Stimulated activated CD8-positive, alpha-beta memory T cell treated with anti-CD3 and anti-CD28 coated beads, Interleukin-15, amount 100 ng/mL, for 1 hour (primary cell): ENCODE results near the gene LPP.
"Not testable (repeated sequence)": the region's sequence is repeated elsewhere in the genome, so short reads cannot be mapped to it uniquely, and the experiment has no call there.

Experiments
- DNase-seq: peaks from one replicate; pipeline ENCODE4 v3.0.0-alpha.2; 2020; ENCODE audit warnings: low read depth

Gene LPP

GRCh38 chr3:188437926-188438325, 284.0 kb downstream of the LPP start:
- no peak for DNase-seq

DNA sequence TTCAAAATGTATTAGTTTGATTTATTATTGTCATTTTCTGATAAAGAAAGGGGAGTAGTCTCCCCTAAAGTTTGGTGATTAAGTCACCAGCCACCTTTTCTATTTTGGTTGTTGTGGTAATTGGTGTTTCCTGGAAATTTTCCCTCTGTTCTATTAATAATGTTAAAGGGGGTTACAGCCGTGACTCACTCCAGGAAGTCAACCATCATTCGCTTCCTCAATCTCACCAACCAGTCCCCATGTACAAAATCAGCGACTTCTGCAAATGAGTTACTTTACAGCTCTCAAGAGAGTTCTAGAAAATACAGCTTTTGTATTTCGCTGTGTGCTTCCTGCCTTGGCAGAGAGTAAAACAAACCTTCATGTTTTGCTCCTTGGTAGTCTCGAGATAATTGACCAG, 285.1 kb downstream of the LPP start:
- no peak for DNase-seq

DNA sequence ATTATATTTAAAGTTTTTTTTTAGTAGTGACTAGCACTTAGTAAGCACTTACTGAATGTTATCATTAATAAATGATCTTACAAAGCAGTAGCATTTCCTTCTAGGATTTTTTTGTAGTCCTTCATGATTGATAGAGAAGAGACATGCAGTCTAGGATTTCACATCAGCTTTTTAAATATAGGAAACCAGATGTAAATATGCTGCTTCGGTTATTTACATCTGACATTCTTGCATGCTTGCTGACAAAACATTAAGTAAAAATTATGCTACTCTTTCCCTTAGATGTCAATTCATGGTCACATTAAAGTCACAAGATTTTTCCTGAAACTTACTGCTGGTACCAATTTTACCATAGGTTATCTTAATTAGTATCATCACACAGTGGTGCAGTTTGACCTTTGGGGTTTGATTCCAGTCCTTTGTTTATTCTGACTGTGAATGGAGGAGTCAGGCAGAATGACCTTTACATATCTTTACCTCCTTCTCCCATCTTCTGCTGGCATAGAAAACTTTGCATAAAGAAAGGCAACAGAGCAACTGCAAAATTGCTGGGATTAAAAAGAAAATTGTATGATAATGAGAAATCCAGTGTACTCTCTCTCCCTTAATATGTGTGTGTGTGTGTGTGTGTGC, 286.5 kb downstream of the LPP start:
- no peak for DNase-seq

- DNase-seq, result no peak
Observed at GRCh38 chr3:188442430-188442829, 288.5 kb downstream of the LPP start.

GRCh38 chr3:188445175-188445574, 291.2 kb downstream of the LPP start:
- DNase-seq, result not testable (repeated sequence)

DNA sequence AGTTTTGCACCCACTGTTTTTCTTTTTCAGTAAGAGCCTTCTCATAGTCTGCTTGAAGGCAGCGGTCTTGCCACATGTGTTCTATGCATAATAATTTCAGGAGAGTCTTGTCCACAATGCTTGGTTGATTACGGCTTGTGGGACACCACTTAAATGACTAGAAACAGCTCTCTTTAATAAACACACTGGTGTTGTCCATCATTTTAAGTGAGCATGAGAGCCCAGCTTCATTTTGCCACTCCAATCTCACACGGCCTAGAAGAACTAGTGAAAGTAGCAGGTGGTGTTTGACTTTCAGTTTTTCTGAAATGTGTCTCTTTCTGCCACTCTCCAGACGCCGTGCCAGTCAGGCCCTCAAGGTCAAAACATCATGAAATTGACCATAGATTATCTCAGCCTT, 292.1 kb downstream of the LPP start:
- DNase-seq, result no peak

GRCh38 chr3:188446766-188447165, 292.8 kb downstream of the LPP start:
- no peak for DNase-seq

DNA sequence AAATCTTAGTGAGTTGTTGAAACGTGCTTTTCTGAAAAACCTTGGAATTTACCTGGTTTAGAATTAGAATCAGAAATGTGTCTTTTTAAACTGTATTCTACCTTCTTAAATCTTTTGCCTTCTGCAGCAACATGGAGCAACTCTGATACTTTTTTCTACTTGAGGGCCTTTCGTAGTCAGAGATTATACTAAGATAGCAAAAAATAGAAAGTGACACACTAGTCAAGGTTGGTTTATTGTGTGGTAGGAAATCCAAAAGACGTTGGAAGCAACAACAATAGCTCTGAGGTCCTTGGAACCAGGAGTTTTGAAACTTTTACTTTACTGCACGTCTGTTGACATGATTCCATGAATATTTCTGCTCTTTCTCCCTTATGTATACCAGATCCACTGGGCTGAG, 294.9 kb downstream of the LPP start:
- no peak for DNase-seq

GRCh38 chr3:188449421-188449820, 295.5 kb downstream of the LPP start:
- no peak for DNase-seq

- DNase-seq, result no peak
Observed at GRCh38 chr3:188452158-188452772, 298.3 kb downstream of the LPP start.

DNA sequence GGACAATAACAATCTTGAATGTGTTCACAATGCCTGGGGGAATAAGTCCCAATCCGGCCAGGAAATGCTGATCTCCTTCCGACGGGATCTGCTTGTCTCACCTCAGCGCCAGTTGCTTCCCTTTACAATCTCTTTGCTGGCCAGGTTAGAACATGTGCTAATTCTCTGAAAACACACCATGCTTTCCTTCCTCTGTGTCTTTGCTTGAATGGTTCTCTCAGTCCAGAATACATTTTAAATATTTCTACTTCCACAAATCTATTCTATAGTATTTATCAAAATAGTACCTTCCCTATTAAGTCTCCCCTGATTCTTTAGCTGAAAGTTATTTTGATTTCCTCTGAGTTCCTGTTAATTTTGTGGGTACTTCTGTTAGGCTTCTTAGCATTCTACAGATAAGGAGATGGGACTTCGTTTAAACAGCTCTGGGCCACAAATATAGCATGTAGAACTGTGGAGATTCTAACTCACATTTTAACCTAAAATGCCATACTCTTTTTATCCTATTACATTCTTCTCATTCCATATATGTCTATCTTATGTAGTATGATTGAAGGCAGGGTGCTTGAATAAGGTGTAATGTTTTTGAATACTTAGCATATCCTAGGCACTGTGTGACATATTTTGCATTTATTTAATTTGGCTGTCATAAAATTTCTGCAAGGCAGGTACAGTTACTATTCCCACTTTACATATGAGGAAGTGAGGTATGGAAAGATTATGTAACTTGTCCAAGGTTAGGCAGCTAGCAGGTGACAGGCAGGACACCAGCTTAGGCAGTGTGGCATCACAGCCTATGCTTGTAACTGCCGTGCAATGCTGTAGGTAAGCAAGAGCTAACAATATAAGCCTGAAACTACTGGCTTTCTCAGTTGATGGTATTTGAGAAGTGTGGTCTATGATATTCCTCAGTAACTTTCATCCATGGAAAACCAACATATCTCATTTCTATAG, 299.8 kb downstream of the LPP start:
- DNase-seq, result no peak

DNA sequence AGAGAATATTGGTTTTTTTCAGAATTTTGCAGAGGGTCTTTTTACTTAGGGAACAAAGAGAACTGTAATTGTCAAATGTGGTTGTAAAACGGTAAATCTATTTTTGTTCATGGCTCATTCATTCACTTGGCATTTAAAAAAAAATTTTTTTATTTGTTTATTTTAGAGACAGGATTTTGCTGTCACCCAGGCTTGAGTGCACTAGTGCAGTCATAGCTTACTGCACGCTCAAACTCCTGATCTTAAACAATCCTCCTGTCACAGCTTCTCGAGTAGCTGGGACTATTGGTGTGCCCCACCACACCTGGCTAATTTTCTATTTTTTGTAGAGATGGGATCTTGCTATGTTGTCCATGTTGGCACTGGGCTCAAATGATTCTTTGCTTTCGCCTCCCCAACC, 301.8 kb downstream of the LPP start:
- no peak for DNase-seq

GRCh38 chr3:188458756-188459155, 304.8 kb downstream of the LPP start:
- no peak for DNase-seq

GRCh38 chr3:188465311-188465710, 311.4 kb downstream of the LPP start:
- no peak for DNase-seq

- DNase-seq, result no peak
Observed at GRCh38 chr3:188468196-188468595, 314.2 kb downstream of the LPP start.

DNA sequence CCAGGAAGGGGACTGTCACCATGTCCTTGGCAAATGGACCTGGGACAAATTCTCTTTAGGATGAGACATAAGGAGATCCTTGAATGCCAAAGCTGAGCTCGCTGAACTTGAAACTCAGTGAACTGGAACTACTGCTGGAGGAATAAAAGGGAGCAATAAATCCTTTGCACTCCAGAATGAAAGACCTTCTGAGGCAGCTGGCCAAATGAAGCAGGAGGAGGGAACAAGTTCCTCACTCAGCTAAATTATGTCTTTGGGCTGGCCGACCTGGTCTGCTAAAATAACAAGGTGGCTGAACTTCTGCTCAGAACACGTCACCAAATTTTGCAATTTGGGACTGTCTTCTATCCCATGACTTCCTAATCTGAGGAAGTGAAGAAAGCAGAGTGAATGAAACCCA, 314.7 kb downstream of the LPP start:
- DNase-seq, result no peak

GRCh38 chr3:188469228-188469885, 315.4 kb downstream of the LPP start:
- DNase-seq, result no peak

GRCh38 chr3:188470508-188471130, 316.7 kb downstream of the LPP start:
- DNase-seq, result no peak

GRCh38 chr3:188471723-188472122, 317.8 kb downstream of the LPP start:
- no peak for DNase-seq

DNA sequence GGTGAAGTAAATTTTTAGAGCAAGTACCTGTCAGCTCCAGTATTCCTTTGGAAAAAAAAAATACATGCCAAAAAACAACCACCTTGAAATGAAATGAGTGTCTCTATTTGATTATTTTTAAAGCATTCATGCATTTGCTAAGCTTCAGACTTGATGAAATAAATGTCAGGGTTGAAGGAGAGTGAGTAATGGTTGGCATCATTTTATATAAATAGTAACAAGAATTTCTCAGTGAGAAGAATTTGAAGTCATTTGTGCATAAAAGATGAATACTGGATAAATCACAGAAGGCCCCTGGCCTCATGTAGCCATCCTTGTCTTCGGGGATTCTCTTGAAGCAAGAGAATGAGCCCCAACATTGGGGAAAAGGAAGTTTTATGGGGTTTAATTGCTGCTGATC, 318.4 kb downstream of the LPP start:
- no peak for DNase-seq

DNA sequence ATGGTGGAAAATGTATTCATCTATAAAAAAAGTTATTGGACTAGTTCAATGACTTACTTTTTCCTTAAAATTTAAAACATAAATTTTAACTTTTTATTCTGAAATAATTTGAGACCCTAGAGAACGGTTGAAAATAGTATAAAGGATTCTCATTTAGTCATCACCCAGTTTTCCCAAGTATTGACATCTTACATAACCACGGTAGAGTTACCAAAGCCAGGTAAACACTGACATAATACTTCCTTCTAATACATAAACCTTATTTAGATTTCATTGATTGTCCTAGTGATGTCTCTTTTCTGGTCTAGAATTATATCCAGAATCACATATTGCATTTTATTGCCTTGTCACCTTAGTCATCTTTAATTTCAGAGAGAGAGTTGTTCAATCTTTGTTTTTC, 319.1 kb downstream of the LPP start:
- no peak for DNase-seq
